HTR-8/SVneo (cell line): ENCODE data around the gene TIMP2.
A peak's percentile ranks its signal among the peaks of the same experiment; 100 is the strongest.

ENCODE experiments used
- DNase-seq: peaks from one replicate; pipeline ENCODE4 v3.0.0; 2011; ENCODE audit warnings: low spot score, mixed read lengths; ENCODE audit not compliant: insufficient read length
- FAIRE-seq: peaks from 2 replicates; lab custom pipeline; 2011; peaks lifted over from hg19 to GRCh38; lab: Jason Lieb, UNC

Gene TIMP2

DNA sequence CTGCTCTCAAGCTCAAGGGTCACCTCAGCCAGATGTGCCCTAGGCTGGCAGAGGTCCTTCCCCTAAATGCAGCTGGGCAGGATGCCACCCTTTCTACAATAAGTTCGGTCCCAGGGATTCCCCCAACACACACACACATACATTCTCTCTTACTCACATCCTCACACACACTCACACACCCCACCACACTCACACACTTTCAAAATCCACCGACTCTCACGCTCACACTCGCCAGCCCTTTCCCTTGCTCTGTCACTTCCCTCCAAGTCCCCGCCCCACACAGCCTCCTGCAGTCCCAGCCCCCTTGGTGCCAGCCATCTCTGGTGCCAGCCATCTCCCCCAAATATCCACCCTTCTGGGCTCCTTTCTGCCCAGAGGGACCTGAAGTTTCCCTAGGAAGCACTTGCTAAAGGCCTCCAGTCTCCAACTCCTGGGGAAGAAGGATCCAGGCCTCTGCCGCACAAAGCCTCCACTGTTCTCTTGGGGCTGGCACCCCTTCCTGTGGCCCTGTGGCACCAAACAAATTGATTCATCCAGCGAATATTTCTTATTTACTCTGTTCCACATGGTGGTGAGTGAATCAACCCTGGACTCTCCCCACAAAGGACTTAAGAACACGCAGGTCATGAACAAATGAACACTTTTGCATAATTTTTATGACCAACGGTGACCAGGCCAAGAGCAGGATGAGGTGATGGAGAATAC lies 80.7 kb downstream of the TIMP2 start:
- no peak for FAIRE-seq
- DNase-seq: no peak

DNA sequence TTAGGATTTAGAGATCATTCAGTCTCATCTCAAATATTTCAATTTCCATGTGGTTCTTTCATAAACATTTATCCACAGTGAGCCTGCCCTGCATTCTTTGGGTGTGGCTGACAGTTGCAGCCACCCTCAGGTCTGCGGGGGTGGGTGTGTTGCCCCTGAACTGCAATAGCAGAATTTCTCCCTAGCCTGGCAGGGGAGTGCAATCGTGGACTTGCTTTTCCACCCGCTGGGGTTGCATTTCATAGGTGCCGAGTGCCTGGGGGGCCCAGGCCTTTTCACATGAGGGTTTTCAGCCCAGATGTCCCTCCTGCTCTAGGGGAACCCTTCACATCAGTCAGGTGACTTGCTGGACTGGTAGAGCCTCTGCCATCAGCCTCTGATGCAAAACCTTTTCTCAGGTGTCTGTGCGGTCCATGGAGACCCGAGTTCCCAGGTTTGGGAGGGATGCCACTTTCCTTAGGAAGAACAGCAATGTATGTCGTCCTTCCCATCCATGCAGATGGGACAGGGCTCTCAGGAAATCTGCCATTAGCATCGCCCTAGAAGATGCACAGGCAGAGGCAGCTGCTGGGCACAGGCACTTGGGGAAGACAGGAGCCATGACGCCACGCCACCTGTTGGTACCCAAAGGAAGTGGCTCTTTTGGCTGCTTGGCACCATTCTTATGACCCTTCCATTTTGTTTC lies 82.2 kb downstream of the TIMP2 start:
- no peak for FAIRE-seq

GRCh38 chr17:78840780-78841611 lies 84.2 kb downstream of the TIMP2 start, which contains the start of gene USP36:
Gene USP36, minus strand, starts transcription at chr17:78840814. Its CDS starts 4,451 bp downstream, at chr17:78836363.
- FAIRE-seq (peak; percentile 96), DNase-seq (peak; percentile 98)

More for the DNA sequence above, 82.2 kb downstream of the TIMP2 start:
- peak; percentile 59 for DNase-seq

DNA sequence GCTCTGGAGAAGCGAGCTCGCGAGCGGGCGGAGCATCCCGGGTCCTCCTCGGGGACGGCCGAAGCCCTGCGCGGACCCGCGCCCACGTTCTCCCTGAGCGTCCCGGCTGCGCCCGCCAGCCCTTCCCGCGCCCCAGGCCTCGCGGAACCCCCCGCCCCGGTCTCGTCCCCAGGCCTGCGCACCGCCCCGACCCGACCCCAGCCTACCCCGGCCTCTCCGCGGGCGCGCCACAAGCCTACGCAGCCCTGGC lies 84.7 kb downstream of the TIMP2 start:
- FAIRE-seq (no peak), DNase-seq (peak; percentile 24)

GRCh38 chr17:78839762-78840529 lies 85.2 kb downstream of the TIMP2 start:
- FAIRE-seq: no peak
- DNase-seq: peak; percentile 28

DNA sequence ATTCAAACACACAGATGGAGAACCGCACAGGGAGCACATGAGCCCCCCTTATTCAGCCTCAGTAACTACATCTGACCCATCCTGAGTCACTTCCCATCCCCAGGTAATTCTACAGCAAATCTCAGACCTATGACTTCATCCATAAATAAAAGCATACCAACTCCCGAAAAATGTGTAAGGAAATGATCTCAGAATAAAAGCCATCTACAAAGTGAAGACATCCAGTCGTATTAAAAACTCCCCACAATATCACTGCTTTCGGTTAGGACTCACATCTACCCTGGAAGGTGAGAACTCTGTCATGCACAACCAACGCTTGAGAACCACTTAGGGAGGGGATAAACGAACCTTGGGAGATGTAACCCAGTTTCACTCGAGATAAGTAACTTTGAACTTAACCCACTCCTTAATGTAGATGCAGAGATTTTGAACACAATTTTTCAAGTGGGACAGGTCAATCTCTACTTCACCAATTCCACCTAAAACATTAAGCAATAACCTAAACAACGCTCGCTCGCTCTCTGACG lies 85.9 kb downstream of the TIMP2 start:
- no peak for FAIRE-seq
- no peak for DNase-seq

- no peak for FAIRE-seq
- no peak for DNase-seq
Observed at GRCh38 chr17:78838574-78839005, 86.6 kb downstream of the TIMP2 start.

DNA sequence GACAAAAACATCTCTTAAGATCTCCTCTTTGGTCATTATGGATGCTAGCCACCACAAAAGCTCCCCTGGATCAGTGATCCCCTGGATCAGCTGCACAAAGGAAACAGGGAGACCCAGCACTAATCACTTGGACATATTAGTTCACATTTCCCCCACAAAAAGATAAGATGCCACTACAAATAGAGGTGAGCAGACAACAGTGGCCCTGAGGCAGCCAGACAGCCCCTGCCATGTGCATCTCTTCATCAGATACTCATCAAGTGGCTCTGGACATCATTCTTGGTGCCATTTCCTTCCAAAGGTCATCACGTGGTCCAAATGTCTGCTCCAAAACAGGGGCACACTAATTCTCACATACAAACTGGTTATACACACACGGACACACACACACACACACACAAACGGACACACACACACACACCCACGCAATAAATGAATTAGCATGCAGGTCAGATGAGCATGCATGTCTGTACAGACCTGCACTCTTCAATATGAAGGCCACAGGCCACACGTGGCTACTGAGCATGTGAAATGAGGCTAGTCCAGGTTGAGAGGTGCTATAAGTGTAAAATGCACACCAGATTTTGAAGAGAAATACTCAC lies 88.7 kb downstream of the TIMP2 start:
- DNase-seq: no peak

DNA sequence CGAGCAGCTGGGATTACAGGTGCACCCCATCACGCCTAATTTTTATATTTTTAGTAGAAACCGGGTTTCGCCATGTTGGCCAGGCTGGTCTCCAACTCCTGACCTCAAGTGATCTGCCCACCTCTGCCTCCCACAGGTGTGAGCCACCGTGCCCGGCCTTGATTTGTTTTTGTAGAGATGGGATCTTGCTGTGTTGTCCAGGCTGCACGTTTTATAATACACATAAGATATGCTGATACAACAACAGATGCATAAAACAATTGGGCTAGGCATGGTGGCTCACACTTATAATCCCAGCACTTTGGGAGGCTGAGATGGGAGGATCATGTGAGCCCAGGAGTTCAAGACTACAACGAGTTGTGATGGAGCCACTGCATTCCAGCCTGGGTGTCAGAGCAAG lies 90.6 kb downstream of the TIMP2 start:
- no peak for FAIRE-seq
- DNase-seq: no peak

More for the DNA sequence above, 88.7 kb downstream of the TIMP2 start:
- FAIRE-seq: no peak

GRCh38 chr17:78832541-78832810 lies 92.7 kb downstream of the TIMP2 start:
- DNase-seq (no peak), FAIRE-seq (no peak)

DNA sequence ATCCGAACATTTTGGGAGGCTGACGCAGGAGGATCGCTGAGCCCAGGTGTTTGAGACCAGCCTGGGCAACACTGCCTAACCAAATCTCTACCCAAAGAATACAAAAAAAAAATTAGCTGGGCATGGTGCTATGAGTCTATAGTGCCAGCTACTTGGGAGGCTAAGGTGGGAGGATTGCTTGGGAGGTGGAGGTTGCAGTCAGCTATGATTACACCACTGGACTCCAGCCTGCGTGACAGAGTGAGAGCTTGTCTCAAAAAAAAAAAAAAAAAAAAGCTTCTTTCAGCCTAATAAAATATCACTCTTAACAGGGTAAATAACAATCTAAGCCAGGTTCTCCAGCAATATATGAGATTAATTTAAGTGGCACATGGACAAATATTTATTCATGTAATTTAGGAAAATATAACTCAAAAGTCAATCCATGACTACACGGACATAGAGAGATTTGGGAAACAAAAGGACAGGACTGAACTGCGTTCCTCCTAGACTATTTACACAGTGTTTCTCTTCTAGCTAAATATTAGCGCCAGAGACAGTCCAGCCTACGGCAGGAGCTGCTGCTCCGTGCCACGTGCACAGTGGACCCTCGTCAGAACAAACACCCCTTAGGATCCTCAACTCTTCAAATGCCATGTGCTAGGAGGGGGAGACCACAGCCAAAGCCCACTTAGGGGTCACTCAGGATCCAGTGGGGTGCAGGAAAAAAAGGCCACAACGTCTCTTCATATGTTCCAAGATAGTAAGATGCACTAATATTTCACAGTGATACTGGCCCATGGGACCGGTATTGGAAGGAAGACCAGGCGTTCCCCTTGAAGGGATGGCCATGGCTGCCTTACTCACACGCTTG lies 93.3 kb downstream of the TIMP2 start:
- DNase-seq (no peak), FAIRE-seq (no peak)

DNA sequence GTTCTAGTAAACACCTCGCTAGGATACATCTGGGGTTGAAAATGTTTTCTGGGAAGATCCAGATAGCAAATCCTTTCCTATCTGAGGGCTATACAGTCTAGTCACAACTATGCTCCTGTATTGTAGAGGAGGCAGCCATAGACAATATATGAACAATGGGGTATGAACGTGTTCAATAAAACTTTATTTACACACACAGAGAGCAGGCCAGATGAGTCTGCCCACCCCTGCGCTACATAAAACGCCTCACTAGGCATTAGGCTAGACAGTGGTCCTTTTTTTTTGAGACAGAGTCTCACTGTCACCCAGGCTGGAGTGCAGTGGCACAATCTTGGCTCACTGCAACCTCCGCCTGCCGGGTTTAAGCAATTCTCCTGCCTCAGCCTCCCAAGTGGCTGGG lies 95.7 kb downstream of the TIMP2 start:
- FAIRE-seq (no peak), DNase-seq (no peak)

DNA sequence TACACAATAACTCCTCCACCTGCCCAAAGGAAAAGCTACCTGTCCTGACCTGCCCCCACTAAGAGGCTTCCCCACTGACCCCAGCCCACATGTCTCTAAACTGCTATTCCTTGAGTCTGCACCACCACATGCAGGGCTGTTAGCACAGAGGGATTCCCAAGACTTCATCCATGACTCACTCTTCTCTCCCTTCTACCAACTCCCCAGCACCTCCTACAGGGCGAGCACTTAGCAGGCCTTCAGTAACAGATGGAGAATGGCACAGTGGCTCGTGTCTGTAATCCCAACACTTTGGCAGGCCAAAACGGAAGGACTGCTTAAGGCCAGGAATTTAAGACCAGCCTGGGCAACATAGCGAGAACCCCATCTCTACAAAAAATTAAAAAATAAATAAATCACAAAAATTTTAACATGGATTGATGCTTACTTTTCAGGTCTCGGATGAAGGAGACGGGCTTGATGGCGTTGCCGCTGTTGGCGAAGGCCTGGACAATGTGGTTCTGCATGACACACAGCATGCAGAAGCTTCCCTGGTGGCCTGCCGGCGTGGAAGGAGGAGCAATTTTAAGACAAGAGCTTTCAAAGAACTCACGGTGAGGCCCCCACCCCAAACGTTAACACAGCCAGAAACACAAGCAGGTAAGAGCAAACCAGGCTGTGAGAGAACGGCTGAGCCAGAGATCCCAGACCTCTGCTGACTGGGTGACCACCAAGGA lies 96.6 kb downstream of the TIMP2 start:
- DNase-seq (peak; percentile 48), FAIRE-seq (no peak)

DNA sequence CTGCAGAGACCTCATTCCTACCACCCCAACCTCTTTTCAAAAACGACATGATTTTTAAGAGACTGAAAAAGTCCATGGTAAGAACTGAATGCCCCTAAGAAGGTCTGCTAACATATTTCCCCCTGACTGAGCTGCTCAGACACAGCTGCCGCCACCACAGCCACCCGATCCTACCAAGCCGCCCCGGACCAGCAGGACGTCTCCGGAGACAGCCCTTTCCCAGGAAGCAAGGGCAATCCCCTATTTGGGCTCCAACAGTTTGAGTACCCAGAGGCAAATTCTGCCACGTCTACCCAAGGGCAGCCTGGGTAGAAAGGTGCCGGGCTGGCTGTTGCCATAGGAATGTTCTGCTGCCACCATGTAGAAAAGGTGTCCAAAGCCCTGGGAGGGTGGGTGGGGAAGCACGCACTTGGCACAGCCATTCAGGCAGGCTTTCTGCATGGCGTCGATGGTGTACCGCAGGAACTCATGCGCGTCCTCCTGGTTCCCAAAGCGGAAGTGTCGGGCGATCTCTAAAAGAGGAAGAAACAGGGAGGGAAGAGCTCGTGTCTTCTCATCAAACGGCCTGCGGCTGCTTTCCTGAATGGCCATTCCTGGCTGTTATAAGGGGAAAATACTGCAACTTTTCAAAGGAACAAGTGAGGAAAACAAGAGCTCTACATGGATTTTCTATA lies 98.2 kb downstream of the TIMP2 start:
- FAIRE-seq: no peak
- DNase-seq: no peak

GRCh38 chr17:78826421-78826820 lies 98.8 kb downstream of the TIMP2 start:
- FAIRE-seq (no peak), DNase-seq (no peak)

DNA sequence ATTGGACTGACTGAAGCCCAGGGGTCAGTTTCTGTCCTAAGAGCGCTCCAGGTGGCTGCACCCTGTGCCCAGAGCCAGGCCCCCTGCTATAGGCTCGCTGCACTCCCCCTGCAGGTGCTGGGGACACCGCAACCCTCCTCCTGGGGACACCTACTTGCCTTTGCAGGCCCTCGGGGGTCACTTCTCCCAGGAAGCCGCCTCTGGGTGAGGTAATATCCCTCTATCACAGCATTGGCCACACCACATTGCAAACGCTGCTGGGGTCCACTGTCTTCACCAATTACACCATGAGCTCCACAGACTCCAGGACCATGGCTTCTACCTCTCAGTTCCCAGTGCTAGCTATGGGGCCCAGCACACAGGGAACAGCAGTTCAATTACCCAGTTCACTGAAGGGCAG lies 99.5 kb downstream of the TIMP2 start:
- no peak for FAIRE-seq
- DNase-seq: no peak

DNA sequence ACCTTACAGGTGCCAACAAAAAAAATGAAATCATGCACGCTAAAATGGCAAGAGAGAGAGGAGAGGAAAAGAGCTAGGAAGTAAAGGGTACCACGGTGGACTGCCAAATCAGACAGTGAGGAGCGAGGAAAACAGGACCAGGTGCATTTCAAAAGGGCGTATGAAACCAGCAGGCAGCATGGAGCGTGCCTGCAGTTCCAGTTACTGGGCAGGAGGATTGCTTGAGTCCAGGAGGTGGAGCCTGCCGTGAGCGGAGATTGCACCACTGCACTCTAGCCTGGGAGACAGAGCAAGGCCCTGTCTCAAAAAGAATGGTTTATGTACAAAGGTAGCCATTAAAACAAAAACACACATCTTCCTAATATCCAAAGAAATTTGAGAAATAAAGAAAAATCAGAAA lies 100.9 kb downstream of the TIMP2 start:
- FAIRE-seq (no peak), DNase-seq (no peak)
